Eye (tissue), 1 donor: Measurements from ENCODE around the gene HEXB.
"Not testable (repeated sequence)": the region's sequence is repeated elsewhere in the genome, so short reads cannot be mapped to it uniquely, and the experiment has no call there.

Experiments used
- DNase-seq: peaks from one replicate; pipeline ENCODE4 v3.0.0-alpha.2; 2015

Gene HEXB

DNA sequence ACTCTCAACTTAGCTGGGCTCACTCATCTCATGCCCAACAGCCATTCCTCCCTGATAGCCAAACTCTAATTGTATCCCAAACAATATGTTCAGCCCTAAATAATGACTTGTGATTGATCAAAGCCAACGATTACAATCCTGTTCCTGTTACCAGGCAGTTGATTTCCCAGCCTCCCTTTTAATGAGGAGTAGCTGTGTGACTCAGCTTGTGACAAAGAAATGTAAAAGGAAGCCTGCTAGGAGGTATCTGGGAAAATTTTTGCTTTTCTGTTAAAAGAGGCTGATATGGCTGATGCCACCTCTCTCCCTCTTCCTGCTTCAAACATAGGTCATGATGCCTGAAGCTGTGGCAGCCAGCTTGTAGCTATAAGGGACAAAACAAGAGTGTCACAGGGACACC lies 24.9 kb upstream of the HEXB start:
- no peak for DNase-seq

GRCh38 chr5:74660873-74661272 lies 24.2 kb upstream of the HEXB start:
- DNase-seq = no peak

GRCh38 chr5:74664551-74664950 lies 20.5 kb upstream of the HEXB start:
- no peak for DNase-seq

DNA sequence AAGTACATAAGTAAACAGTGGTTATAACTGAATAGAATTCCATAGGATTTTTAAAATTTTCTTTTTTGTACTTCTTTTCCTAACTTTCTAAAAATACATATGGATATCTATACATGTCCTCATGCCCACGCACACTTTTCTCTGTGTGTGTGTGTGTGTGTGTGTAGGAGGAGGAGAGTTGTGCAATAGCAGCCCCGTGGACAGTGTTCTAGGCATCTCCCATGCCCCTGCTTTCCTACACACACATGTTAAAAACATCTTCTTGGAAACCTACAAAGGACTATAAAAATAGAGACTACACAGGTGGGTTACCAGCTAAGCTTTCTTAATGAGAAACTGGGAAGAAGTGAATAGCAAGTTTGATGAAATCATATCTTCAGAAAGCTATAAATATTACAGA lies 19.8 kb upstream of the HEXB start:
- DNase-seq = no peak

DNA sequence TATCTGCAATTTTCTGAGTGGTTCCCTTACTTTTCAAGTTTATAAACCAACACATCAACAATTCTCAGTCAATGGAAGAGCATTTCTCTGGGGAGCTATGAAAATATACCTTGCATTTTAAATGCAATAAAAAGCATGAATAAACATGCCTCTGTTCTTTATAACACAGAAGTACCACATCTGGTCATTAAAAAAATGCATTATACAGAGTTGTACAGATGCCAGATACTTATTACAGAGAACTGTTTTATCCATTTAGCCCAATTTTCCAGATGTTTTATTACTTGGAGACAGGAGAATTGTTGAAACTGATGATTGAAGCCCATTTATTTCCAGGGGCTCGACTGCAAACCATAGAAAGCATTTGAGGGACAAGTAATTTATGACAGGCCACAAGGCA lies 19.2 kb upstream of the HEXB start:
- DNase-seq = no peak

DNA sequence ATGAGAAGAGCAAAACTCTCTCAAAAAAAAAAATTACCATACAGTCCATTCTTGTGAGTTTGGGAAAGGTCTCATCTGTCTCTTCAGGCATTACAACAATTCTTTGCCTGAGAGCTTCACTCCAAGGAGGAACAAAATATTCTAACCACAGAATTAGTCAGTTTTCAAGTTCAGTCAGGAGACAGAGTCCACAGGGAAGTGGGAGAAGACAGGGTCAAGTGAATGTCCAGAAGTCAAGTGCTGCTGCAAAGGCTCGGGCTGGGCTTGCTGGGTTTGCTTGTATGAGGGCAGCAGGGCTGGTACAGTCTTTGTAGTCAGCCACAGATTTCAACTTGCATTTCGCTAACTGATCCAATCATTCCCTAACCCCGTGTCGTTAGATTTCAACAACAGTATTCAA lies 17.6 kb upstream of the HEXB start:
- DNase-seq = no peak

DNA sequence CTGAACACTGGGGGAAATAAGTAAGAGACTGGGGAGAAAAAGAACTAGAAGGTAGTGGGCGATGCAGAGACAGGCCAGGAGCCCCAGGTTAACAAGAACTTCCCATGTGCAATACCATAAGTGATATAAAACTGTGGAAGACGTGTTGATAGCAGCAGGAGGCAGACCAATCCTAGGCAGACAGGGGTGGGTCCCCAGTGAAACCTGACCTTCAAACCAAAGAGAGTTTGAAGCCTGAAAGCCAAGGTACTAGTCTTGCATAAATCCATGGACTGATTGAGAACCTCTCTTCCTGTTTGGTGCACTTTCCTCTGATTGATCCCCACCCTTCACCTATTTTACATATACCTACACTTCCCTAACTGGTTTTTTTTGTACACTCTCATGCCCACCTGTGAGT lies 15.2 kb upstream of the HEXB start:
- DNase-seq = no peak

DNA sequence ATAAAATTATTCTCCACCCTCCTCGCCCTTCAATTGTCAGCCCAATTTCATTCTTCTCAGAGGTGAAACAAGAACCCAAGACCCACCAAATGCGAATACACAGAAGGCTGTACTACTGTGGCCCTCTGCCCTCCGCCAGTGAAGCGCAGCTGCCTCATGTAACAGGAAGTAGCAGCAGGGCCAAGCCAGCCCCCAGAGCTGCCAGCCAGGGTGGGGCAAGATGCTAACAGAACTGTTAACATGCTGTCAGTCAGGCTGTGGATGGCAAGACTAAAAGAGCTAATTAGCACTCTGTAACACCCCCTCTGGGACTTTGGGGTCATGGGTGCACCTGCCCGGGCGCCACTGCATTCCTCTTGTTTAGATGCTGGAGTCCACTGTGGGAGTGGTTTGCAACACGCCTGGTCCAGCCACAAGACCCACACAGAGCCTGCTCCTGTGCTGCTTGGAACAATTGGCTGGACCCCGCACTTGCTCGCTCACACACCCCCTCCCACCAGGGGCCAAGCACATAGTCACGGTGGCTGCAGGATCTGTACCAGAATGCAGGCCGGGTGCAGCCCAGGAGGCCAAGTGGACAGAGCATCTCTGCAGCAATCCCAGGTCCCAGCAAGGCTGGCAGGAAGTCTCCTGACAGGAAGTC lies 14.5 kb upstream of the HEXB start:
- no peak for DNase-seq

GRCh38 chr5:74672215-74672877 lies 12.7 kb upstream of the HEXB start:
- no peak for DNase-seq

GRCh38 chr5:74673011-74673790 lies 11.8 kb upstream of the HEXB start:
- DNase-seq = peak; percentile 55

GRCh38 chr5:74676466-74676865 lies 8.6 kb upstream of the HEXB start:
- not testable (repeated sequence) for DNase-seq

DNA sequence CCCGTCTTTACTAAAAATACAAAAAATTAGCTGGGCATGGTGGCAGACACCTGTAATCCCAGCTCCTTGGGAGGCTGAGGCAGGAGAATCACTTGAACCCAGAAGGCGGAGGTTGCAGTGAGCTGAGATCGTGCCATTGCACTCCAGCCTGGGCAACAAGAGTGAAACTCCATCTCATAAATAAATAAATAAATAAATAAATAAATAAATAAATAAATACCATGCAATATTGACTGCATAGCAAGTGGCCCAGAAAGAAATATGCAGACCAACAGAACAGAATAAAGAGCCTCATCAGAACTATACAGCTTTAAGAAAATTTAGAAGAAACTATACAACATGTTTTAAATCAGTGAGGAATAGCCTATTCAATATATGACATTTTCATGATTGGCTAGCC lies 6.9 kb upstream of the HEXB start:
- not testable (repeated sequence) for DNase-seq

GRCh38 chr5:74679300-74679699 lies 5.7 kb upstream of the HEXB start:
- DNase-seq = not testable (repeated sequence)

DNA sequence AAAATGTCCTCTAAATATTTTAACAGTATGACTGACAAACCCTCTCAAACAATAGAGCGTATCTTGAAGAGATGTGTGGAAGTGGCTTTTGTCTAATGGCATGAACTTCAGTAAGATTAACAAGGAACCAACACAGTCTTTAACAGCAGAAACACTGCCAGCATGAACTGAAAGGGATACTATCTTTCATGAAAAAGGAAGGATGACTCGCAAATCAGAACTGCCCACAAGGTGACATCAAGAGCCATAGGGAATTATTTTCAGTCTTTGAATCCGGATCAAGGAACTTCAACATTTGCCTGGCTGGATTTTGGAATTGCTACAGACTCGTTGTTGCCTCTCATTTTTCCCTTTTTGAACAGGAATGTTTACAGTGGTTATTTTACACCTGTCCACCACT lies 5.1 kb upstream of the HEXB start:
- no peak for DNase-seq

- DNase-seq = peak; percentile 28
Observed at GRCh38 chr5:74685979-74686631, 1.1 kb downstream of the HEXB start.

DNA sequence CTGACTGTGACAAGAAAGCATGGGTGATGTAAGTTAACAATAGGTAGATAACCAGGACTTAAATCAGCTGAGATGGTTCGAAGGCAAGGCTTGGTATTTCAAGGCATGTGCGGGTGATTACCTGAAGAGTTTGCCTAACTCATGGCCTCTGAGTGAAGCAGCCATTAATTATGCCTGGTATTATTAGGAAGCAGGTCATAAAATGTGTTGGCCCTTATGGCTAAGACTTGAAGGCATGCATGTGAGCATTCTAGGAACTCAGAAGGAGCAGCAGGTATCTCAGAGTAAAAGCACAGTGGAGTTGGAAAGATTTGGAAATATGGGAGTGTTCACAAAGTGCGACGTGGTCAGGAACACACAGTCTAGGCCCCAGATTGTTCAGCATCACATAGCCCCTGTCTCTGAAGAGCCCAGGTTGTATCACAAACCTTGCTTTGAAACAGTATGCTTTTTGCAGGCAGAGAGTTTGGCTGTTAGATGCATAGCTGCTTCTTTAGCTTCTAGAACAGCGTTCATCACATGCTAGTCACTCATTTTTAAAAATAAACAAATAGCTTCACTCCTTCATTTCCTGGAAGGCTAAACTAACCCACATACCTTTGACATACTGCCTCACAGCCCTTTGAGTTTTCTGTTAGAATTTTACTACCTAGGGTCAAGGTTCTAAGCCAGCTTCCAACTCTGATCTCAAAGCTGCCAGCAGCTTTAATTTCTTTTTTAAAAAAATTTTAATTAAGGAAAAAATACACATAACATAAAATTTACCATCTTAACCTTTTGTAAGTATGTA lies 2.1 kb downstream of the HEXB start:
- DNase-seq = no peak

DNA sequence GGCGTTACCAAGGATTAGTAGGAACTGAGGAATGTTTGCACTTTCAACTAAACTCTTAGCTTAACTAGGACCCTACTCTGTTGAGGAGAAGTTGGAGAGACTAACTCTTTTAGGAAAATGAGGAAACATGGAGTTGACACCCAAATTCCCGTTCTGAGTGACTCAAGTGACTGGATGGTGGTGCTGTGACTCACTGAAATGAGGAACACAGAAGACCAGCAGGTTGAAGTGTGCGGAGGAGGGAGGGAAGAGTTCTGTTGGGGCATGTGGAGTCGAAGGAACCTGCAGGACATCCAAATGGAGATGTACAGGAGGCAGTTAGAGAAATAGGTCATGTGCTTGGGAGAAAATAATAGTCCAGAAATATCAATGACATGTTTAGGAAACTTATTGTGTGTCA lies 8.2 kb downstream of the HEXB start:
- no peak for DNase-seq

- DNase-seq = no peak
Observed at GRCh38 chr5:74717596-74717995, 32.6 kb downstream of the HEXB start.

DNA sequence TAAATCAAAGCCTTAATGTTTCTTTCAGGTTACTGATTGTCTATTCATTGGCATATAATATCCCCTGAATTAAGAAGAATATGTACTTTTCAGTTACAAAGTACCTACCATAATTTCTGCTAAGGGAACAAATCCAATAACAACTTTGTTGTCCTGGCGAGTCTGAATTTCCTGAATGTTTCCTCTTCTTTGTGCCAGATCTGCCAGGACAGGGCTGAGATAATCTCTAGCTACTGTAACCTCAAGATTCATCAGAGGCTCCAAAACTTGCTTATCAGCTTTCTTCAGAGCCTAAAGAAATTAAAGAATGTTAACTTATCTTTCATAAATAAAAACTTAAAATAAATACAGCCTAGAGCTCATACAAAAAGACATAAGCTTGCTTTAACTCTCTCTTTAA lies 37.2 kb downstream of the HEXB start:
- no peak for DNase-seq

DNA sequence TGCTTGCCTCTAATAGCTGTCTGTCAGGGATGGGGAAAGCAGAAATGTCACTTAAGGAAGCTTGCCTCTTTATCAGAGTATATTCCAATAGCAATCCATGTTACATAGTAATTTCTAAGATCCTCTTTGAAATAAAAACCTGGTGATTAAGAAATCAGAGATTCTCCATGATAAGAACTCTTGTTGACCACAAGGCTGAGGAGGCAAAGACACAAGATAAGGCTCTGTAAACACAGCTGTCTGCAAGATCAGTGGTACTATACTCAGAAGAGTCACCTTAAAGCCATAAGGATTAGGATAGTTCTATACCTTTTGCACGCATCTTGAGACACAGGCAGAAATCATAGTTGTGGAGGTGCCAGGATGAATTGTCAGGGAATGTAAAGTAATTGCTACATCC lies 40.3 kb downstream of the HEXB start:
- no peak for DNase-seq

GRCh38 chr5:74736759-74737158 lies 51.7 kb downstream of the HEXB start:
- DNase-seq = no peak

- DNase-seq = no peak
Observed at GRCh38 chr5:74738406-74738805, 53.4 kb downstream of the HEXB start.

- DNase-seq = not testable (repeated sequence)
Observed at GRCh38 chr5:74748742-74749141, 63.7 kb downstream of the HEXB start.
